Stomach (tissue), 9 donors: ENCODE data around the gene TNFRSF1A. TPM values are rescaled to one million over a fixed set of nuclear protein-coding genes. Genes with fewer than 3 reads are reported as not detected.

ENCODE experiments used
- DNase-seq, 2 donors: peaks; one replicate each; pipeline versions ENCODE4 v3.0.0 to v3.0.0-alpha.2; 2013 to 2019
- H3K27ac ChIP-seq, 5 donors: fragments of 200-600 bp in 4 of 5; sonication (generic) in 4 of 5; one replicate each; pipeline ENCODE4 v1.5.1; 2013 to 2019; ENCODE audit warnings: mild to moderate bottlenecking in 1 of 5, moderate library complexity in 1 of 5
- H3K27me3 ChIP-seq, 3 donors: fragments of 200-600 bp; sonication (generic); one replicate each; pipeline ENCODE4 v1.5.1; 2017 to 2019; ENCODE audit warnings: mixed run types in 1 of 3
- H3K36me3 ChIP-seq, 4 donors: fragments of 200-600 bp; sonication (generic); 1 replicate in 3 of 4; 2 replicates in 1 of 4; pipeline ENCODE4 v1.5.1; 2016 to 2019
- H3K4me1 ChIP-seq, 4 donors: fragments of 200-600 bp; sonication (generic); one replicate each; pipeline ENCODE4 v1.5.1; 2016 to 2019
- H3K4me3 ChIP-seq, 4 donors: fragments of 200-600 bp; sonication (generic) in 3 of 4; one replicate each; pipeline ENCODE4 v1.5.1; 2016 to 2019; ENCODE audit warnings: mild to moderate bottlenecking in 1 of 4
- H3K9me3 ChIP-seq, 4 donors: fragments of 200-600 bp; sonication (generic); one replicate each; pipeline ENCODE4 v1.5.1; 2016 to 2019
- CTCF ChIP-seq, 7 experiments: fragments of 450-650 bp in 4 of 7; fragments of 200-600 bp in 3 of 7; sonication (generic) in 3 of 7; IDR thresholded peaks; one replicate each; pipeline ENCODE4 v1.5.1; 2016 to 2019; ENCODE audit warnings: antibody characterized with exemption in 7 of 7, control low read depth in 2 of 7, mild to moderate bottlenecking in 1 of 7
- EP300 ChIP-seq: sonication (generic); formaldehyde crosslinking; IDR thresholded peaks from one replicate; pipeline ENCODE4 v1.6.1; 2017; ENCODE audit warnings: antibody characterized with exemption
- POLR2A ChIP-seq, 4 donors: fragments of 450-650 bp; IDR thresholded peaks; one replicate each; pipeline ENCODE4 v1.6.1; 2016; ENCODE audit warnings: antibody characterized with exemption in 4 of 4, control low read depth in 2 of 4, mild to moderate bottlenecking in 1 of 4, moderate library complexity in 1 of 4
- POLR2AphosphoS5 ChIP-seq, 3 donors: sonication (generic); formaldehyde crosslinking; IDR thresholded peaks; one replicate each; pipeline ENCODE4 v1.6.1; 2016; ENCODE audit warnings: antibody characterized with exemption in 3 of 3
- WGBS, 5 donors: extraction: QIAGEN DNeasy Blood & Tissue Kit in 3 of 5; methylation state at CpG; one replicate each; pipeline versions ENCODE4 v1.1.5 to v1.1.7; 2013 to 2018; 5-methylcytosine and 5-hydroxymethylcytosine counted together
- intact Hi-C: fragments of 100-400 bp; cut with DNase I; formaldehyde crosslinking; loops from one replicate; pipeline ENCODE4 v1.15.1; 2023; ENCODE audit warnings: low total_unique reads
- polyA plus RNA-seq, 3 donors: library from polyadenylated mRNA; stranded (reverse); fragments of 200-250 nt; gene quantifications; one replicate each; pipeline ENCODE4 v1.2.3, GENCODE V29; 2013
- total RNA-seq, 5 donors: library from RNA; depleted of rRNA; stranded (reverse); fragments of >200 nt; gene quantifications; one replicate each; pipeline versions ENCODE4 v1.1.0 to v1.2.3, GENCODE V29; 2014 to 2016
- donor health status: healthy with polysubstance abuse.
- donor health status: Bipolar disorder and iron deficiency.
- donor health status: healthy.

Gene TNFRSF1A
- total and polyA plus RNA-seq, 8 donors: 35.2 to 432 (median 102) TPM

GRCh38 chr12:6383572-6384498 is 42.0 kb upstream of the TNFRSF1A start, which contains the start of gene LTBR:
TSS of gene LTBR (plus strand) at chr12:6384162. CDS start at chr12:6384359, 197 bp downstream.
- intact Hi-C loops: loop anchor here (10.0 kb wide), 1 partner anchor 49 kb away; no protein-coding TSS in a partner anchor
- Histone ChIP-seq H3K9me3 (no peaks in the 10 kb centered on the region), H3K4me1 (peaks cover 37 to 70% (median 54%) of the 10 kb centered on the region in 4 donors), H3K4me3 (peak within 1 kb of the TSS; percentile 69 to 80 (median 76)), H3K27ac (peak within 1 kb of the TSS; percentile 95 to 98 (median 96)), H3K36me3 (peaks cover 23 to 31% (median 30%) of the 10 kb centered on the region in 4 donors), H3K27me3 (no peaks in the 10 kb centered on the region)
- TF ChIP-seq POLR2AphosphoS5 (IDR thresholded peaks at IDR 0.05) (peak; percentile 90 to 97 (median 92)), EP300 (no peak), POLR2A (IDR thresholded peaks at IDR 0.05) (peak in 2 of 4 donors; percentile 10 to 41), CTCF (IDR thresholded peaks at IDR 0.05) (peak in 1 of 7 experiments; percentile 26)
- peak; percentile 97 for DNase-seq
- WGBS, 5 donors: 4 to 7% (median 6%) methylated on average over 15 to 62 of the region's 62 CpGs

- WGBS, 5 donors: 73 to 88% (median 77%) methylated on average over 6 of the region's 6 CpGs
- Histone ChIP-seq H3K27ac (peak overlapping the region; percentile 95 to 98 (median 96)), H3K4me3 (peak overlapping the region; percentile 69 to 80 (median 76)), H3K27me3 (no peaks in the 10 kb centered on the region), H3K36me3 (peaks cover 14 to 22% (median 22%) of the 10 kb centered on the region in 4 donors), H3K4me1 (peaks cover 45 to 73% (median 60%) of the 10 kb centered on the region in 4 donors), H3K9me3 (no peaks in the 10 kb centered on the region)
- TF ChIP-seq EP300 (no peak), POLR2AphosphoS5 (IDR thresholded peaks at IDR 0.05) (no peak), POLR2A (IDR thresholded peaks at IDR 0.05) (no peak), CTCF (IDR thresholded peaks at IDR 0.05) (no peak)
- intact Hi-C loops: loop anchor here (10.0 kb wide), 1 partner anchor 48 kb away; no protein-coding TSS in a partner anchor
- no peak for DNase-seq
These were observed 41.1 kb upstream of the TNFRSF1A start for GRCh38 chr12:6382982-6383381.

GRCh38 chr12:6382371-6382770 is 40.5 kb upstream of the TNFRSF1A start:
- Histone ChIP-seq H3K4me3 (no peak overlapping the region), H3K4me1 (peaks cover 49 to 73% (median 60%) of the 10 kb centered on the region in 4 donors), H3K27me3 (no peaks in the 10 kb centered on the region), H3K9me3 (no peaks in the 10 kb centered on the region), H3K27ac (peak overlapping the region in 3 of 5 donors; percentile 95 to 96 (median 96)), H3K36me3 (peaks cover 11 to 16% (median 16%) of the 10 kb centered on the region in 4 donors)
- TF ChIP-seq POLR2AphosphoS5 (IDR thresholded peaks at IDR 0.05) (no peak), EP300 (no peak)
- WGBS, 5 donors: 89 to 99% (median 93%) methylated on average over 7 of the region's 7 CpGs
- DNase-seq: no peak
- intact Hi-C loops: loop anchor here (10.0 kb wide), 1 partner anchor 48 kb away; no protein-coding TSS in a partner anchor

GRCh38 chr12:6380141-6381121 is 38.6 kb upstream of the TNFRSF1A start:
- peaks cover 57 to 74% (median 63%) of the 10 kb centered on the region in 4 donors for H3K4me1 ChIP-seq
- TF ChIP-seq CTCF (IDR thresholded peaks at IDR 0.05) (no peak), POLR2A (IDR thresholded peaks at IDR 0.05) (no peak), POLR2AphosphoS5 (IDR thresholded peaks at IDR 0.05) (no peak), EP300 (no peak)
- no peak overlapping the region for H3K4me3 ChIP-seq
- DNase-seq: no peak
- peak overlapping the region in 1 of 5 donors; percentile 10 for H3K27ac ChIP-seq
- WGBS, 5 donors: 76 to 83% (median 80%) methylated on average over 14 of the region's 14 CpGs
- H3K27me3 ChIP-seq: no peaks in the 10 kb centered on the region
- intact Hi-C loops: loop anchor here (10.0 kb wide), 1 partner anchor 46 kb away; no protein-coding TSS in a partner anchor
- no peaks in the 10 kb centered on the region for H3K36me3 ChIP-seq
- H3K9me3 ChIP-seq: no peaks in the 10 kb centered on the region
